H9 (cell line): Measurements from ENCODE around the gene AGR3. TPM values are rescaled to one million over a fixed set of nuclear protein-coding genes. Genes with fewer than 3 reads are reported as not detected.
A peak's percentile ranks its signal among the peaks of the same experiment; 100 is the strongest.

ENCODE experiments used
- DNase-seq: peaks from one replicate; pipeline ENCODE4 v3.0.0-alpha.2; 2017
- H2AFZ ChIP-seq: one replicate; pipeline ENCODE4 v1.6.1; 2013; ENCODE audit warnings: mild to moderate bottlenecking, low read length, control low read depth, moderate library complexity
- H2AK5ac ChIP-seq: 2 replicates; pipeline ENCODE4 v1.6.1; 2013; ENCODE audit warnings: low read length, control low read depth, mixed read lengths; ENCODE audit not compliant: insufficient read length
- H2BK120ac ChIP-seq: one replicate; pipeline ENCODE4 v1.6.1; 2013; ENCODE audit warnings: low read depth, mild to moderate bottlenecking, low read length, control low read depth, inconsistent platforms; ENCODE audit not compliant: poor library complexity, severe bottlenecking
- H2BK12ac ChIP-seq: 2 replicates; pipeline ENCODE4 v1.6.1; 2013; ENCODE audit warnings: low read length, control low read depth, mixed read lengths, low read depth; ENCODE audit not compliant: insufficient read length
- H2BK15ac ChIP-seq: 2 replicates; pipeline ENCODE4 v1.6.1; 2013; ENCODE audit warnings: low read depth, low read length, control low read depth
- H2BK20ac ChIP-seq: one replicate; pipeline ENCODE4 v1.6.1; 2013; ENCODE audit warnings: low read depth, mild to moderate bottlenecking, low read length, control low read depth, inconsistent platforms; ENCODE audit not compliant: poor library complexity, severe bottlenecking
- H2BK5ac ChIP-seq: 2 replicates; pipeline ENCODE4 v1.6.1; 2013; ENCODE audit warnings: low read length, control low read depth, mixed read lengths; ENCODE audit not compliant: insufficient read length
- H3K14ac ChIP-seq: 2 replicates; pipeline ENCODE4 v1.6.1; 2013; ENCODE audit warnings: low read length, control low read depth; ENCODE audit not compliant: insufficient read depth
- H3K18ac ChIP-seq: 2 replicates; pipeline ENCODE4 v1.6.1; 2013; ENCODE audit warnings: low read depth, mild to moderate bottlenecking, mixed read lengths, low read length, control low read depth; ENCODE audit not compliant: insufficient read length
- H3K23ac ChIP-seq: 2 replicates; pipeline ENCODE4 v1.6.1; 2013; ENCODE audit warnings: low read length, control low read depth, mixed read lengths, low read depth; ENCODE audit not compliant: insufficient read length
- H3K23me2 ChIP-seq: 2 replicates; pipeline ENCODE4 v1.6.1; 2013; ENCODE audit warnings: low read depth, mild to moderate bottlenecking, mixed read lengths, low read length, control low read depth; ENCODE audit not compliant: insufficient read length, poor library complexity, severe bottlenecking
- H3K27ac ChIP-seq: 2 replicates; pipeline ENCODE4 v1.5.1; 2013; ENCODE audit warnings: low read length, control low read depth, mixed read lengths, low read depth; ENCODE audit not compliant: insufficient read length
- H3K27me3 ChIP-seq: 2 replicates; pipeline ENCODE4 v1.6.1; 2013; ENCODE audit warnings: low read length, control low read depth, inconsistent platforms; ENCODE audit not compliant: insufficient read depth
- H3K4ac ChIP-seq: 2 replicates; pipeline ENCODE4 v1.6.1; 2013; ENCODE audit warnings: low read depth, mild to moderate bottlenecking, control low read depth, inconsistent platforms, low read length, moderate library complexity
- H3K4me1 ChIP-seq: 2 replicates; pipeline ENCODE4 v1.6.1; 2013; ENCODE audit warnings: low read length, control low read depth, inconsistent platforms; ENCODE audit not compliant: insufficient read depth
- H3K4me2 ChIP-seq: 2 replicates; pipeline ENCODE4 v1.6.1; 2013; ENCODE audit warnings: low read length, control low read depth, mixed read lengths; ENCODE audit not compliant: insufficient read length, insufficient read depth
- H3K56ac ChIP-seq: 2 replicates; pipeline ENCODE4 v1.6.1; 2013; ENCODE audit warnings: low read depth, mild to moderate bottlenecking, mixed read lengths, low read length, control low read depth; ENCODE audit not compliant: insufficient read length
- H3K79me1 ChIP-seq: 2 replicates; pipeline ENCODE4 v1.6.1; 2013; ENCODE audit warnings: low read depth, mild to moderate bottlenecking, moderate library complexity, low read length, control low read depth, inconsistent platforms; ENCODE audit not compliant: insufficient read depth, poor library complexity, severe bottlenecking
- H3K79me2 ChIP-seq: 2 replicates; pipeline ENCODE4 v1.6.1; 2013; ENCODE audit warnings: low read length, control low read depth, inconsistent platforms; ENCODE audit not compliant: insufficient read depth
- H3K9ac ChIP-seq: 2 replicates; pipeline ENCODE4 v1.6.1; 2013; ENCODE audit warnings: low read length, control low read depth, mixed read lengths; ENCODE audit not compliant: insufficient read length; ENCODE audit errors: extremely low read depth
- H3K9me3 ChIP-seq: one replicate; pipeline ENCODE4 v1.6.1; 2013; ENCODE audit warnings: low read depth, low read length, inconsistent platforms; ENCODE audit not compliant: control insufficient read depth
- H3T11ph ChIP-seq: one replicate; pipeline ENCODE4 v1.6.1; 2013; ENCODE audit warnings: mild to moderate bottlenecking, low read length, control low read depth, inconsistent platforms
- H4K20me1 ChIP-seq: one replicate; pipeline ENCODE4 v1.6.1; 2013; ENCODE audit not compliant: control insufficient read depth, insufficient read length, insufficient read depth
- H4K5ac ChIP-seq: 2 replicates; pipeline ENCODE4 v1.6.1; 2013; ENCODE audit warnings: low read depth, mild to moderate bottlenecking, mixed read lengths, low read length, control low read depth; ENCODE audit not compliant: insufficient read length
- H4K8ac ChIP-seq: replicated peaks from 2 replicates; pipeline ENCODE4 v1.6.1; 2013; ENCODE audit warnings: low read length, control low read depth, mixed read lengths, low read depth; ENCODE audit not compliant: insufficient read length
- H4K91ac ChIP-seq: 2 replicates; pipeline ENCODE4 v1.6.1; 2013; ENCODE audit warnings: low read depth, mild to moderate bottlenecking, moderate library complexity, mixed read lengths, low read length, control low read depth; ENCODE audit not compliant: insufficient read length
- H3K27ac Mint-ChIP-seq, 3 experiments: 2 replicates in 2 of 3; 3 replicates in 1 of 3; pipeline ENCODE4 v1.8.0; 2020 to 2021; ENCODE audit warnings: mixed read lengths in 3 of 3, mild to moderate bottlenecking in 1 of 3, moderate library complexity in 1 of 3
- H3K27me3 Mint-ChIP-seq: 2 replicates; pipeline ENCODE4 v1.8.0; 2021; ENCODE audit warnings: low read depth, mild to moderate bottlenecking, moderate library complexity, mixed read lengths
- H3K36me3 Mint-ChIP-seq, 3 experiments: 2 replicates in 2 of 3; 3 replicates in 1 of 3; pipeline ENCODE4 v1.8.0; 2020 to 2021; ENCODE audit warnings: low read depth in 3 of 3, mixed read lengths in 3 of 3; ENCODE audit not compliant: insufficient read depth in 1 of 3
- H3K4me1 Mint-ChIP-seq, 2 experiments: 2 replicates each; pipeline ENCODE4 v1.8.0; 2020; ENCODE audit warnings: mixed read lengths in 2 of 2
- H3K4me3 Mint-ChIP-seq, 2 experiments: 2 replicates in 1 of 2; 3 replicates in 1 of 2; pipeline ENCODE4 v1.8.0; 2020 to 2021; ENCODE audit warnings: mild to moderate bottlenecking in 2 of 2, mixed read lengths in 2 of 2, moderate library complexity in 1 of 2
- H3K9me3 Mint-ChIP-seq, 2 experiments: 2 replicates in 1 of 2; 3 replicates in 1 of 2; pipeline ENCODE4 v1.8.0; 2020; ENCODE audit warnings: mild to moderate bottlenecking in 2 of 2, mixed read lengths in 2 of 2, moderate library complexity in 1 of 2
- CTCF ChIP-seq: fragments of 200-600 bp; sonication (generic); conservative IDR thresholded peaks from 3 replicates; pipeline ENCODE4 v1.8.0; 2021; ENCODE audit warnings: antibody characterized with exemption, mild to moderate bottlenecking
- WGBS: extraction: QIAGEN DNeasy Blood & Tissue Kit; methylation state at CpG from one replicate; pipeline ENCODE4 v1.1.7; 2013; ENCODE audit warnings: missing lambda C conversion rate, low lambda C conversion rate, mixed read lengths; ENCODE audit not compliant: insufficient read length; ENCODE audit errors: extremely low coverage; 5-methylcytosine and 5-hydroxymethylcytosine counted together
- total RNA-seq: library from RNA; stranded (reverse); gene quantifications from 2 replicates; pipeline ENCODE4 v1.2.1, GENCODE V29; 2021

AGR3 gene
- total RNA-seq, 1 experiment from 2014 or later, result not detected

- no peaks in the 10 kb centered on the region for H3K79me2 ChIP-seq
- H2BK120ac ChIP-seq, result no peak overlapping the region
- no peaks in the 10 kb centered on the region for H3K9me3 ChIP-seq
- H4K5ac ChIP-seq, result no peak overlapping the region
- no peaks in the 10 kb centered on the region for H4K20me1 ChIP-seq
- H3K18ac ChIP-seq, result no peak overlapping the region
- H3K79me1 ChIP-seq, result no peaks in the 10 kb centered on the region
- no peak overlapping the region for H3K23ac ChIP-seq
- H3K36me3 Mint-ChIP-seq, result no peaks in the 10 kb centered on the region
- H2BK12ac ChIP-seq, result no peak overlapping the region
- no peak overlapping the region for H3K4me3 Mint-ChIP-seq
- no peak overlapping the region for H4K8ac ChIP-seq
- H3K27ac Mint-ChIP-seq, result peak overlapping the region in 1 of 3 experiments; percentile 82; a peak in 1 of 7 replicates
- no peaks in the 10 kb centered on the region for H3K4me1 ChIP-seq
- H2AK5ac ChIP-seq, result no peak overlapping the region
- H2AFZ ChIP-seq, result no peak overlapping the region
- H4K91ac ChIP-seq, result no peak overlapping the region
- DNase-seq, result no peak
- H3T11ph ChIP-seq, result no peak overlapping the region
- H3K23me2 ChIP-seq, result no peaks in the 10 kb centered on the region
- peaks cover 0 to 7% of the 10 kb centered on the region in 2 experiments; a peak in 2 of 4 replicates for H3K4me1 Mint-ChIP-seq
- H3K27me3 Mint-ChIP-seq, result no peaks in the 10 kb centered on the region
- H3K56ac ChIP-seq, result no peak overlapping the region
- no peaks in the 10 kb centered on the region; the same call in 1 of the 2 replicates for H3K27me3 ChIP-seq
- no peak overlapping the region for H2BK20ac ChIP-seq
- no peaks in the 10 kb centered on the region for H3K9me3 Mint-ChIP-seq
- no peak overlapping the region for H3K4ac ChIP-seq
- H2BK5ac ChIP-seq, result no peak overlapping the region
- no CpG with 5 or more reads among the region's 2 CpGs for WGBS
- no peak overlapping the region for H3K9ac ChIP-seq
- H2BK15ac ChIP-seq, result no peak overlapping the region
- no peak for TF ChIP-seq CTCF
- no peak overlapping the region for H3K14ac ChIP-seq
- no peak overlapping the region for H3K27ac ChIP-seq
- no peak overlapping the region for H3K4me2 ChIP-seq
These were observed 30.0 kb downstream of the AGR3 start for GRCh38 chr7:16851829-16852228.
